Measurements from ENCODE around the gene DEPDC4. TPM values are rescaled to one million over a fixed set of nuclear protein-coding genes. Genes with fewer than 3 reads are reported as not detected.

The DEPDC4 gene
- total and polyA plus RNA-seq, 2 of the 13 experiments (the other 11 are each of a cell fraction or from before 2014, with no cell fraction given), result 2.2 to 5.7 TPM

DNA sequence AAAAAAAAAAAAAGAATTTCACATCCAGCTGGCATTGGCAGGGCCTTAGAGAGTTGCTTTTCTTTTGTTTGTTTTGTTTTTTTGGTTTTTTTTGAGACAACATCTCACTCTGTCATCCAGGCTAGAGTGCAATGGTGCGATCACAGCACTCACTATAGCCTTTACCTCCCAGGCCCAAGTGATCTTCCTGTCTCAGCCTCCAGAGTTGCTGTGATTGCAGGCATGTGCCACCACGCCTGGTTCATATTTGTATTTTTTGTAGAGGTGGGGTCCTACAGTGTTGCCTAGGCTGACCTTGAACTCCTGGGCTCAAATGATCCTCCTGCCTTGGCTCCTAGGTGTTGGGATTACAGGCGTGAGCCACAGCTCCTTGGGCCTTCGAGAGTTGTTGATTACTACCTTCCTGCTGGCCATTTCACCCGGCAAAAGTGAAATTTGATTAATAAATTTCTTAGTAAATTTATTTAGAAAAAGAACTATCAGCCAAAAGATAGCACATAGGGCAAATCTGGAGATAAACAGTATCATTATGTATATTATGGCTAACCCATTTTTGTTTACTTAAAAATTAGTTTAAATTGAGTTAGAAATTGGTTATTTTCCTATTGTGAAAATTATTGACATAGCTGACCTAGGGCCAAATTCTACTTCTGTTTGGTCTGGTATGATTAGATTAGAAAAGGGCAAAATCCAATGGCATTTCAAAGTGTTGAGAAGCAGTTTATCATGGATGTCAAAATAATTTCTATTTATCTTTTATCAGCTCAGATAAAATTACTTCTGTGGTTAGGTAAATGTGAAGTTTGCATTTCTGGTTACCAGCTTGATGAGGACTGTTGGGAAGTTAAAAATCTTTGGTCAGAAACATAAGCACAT lies 53.6 kb downstream of the DEPDC4 start (continued):
- no peak for TF ChIP-seq ZNF292 (CRISPR knock-in tag; IDR thresholded peaks at IDR 0.05; ENCODE audit: borderline replicate concordance, low read depth)
- no peak for TF ChIP-seq ETV5 (CRISPR knock-in tag; IDR thresholded peaks at IDR 0.05; ENCODE audit: borderline replicate concordance)
- TF ChIP-seq FOXA1 (IDR thresholded peaks at IDR 0.05), result no peak
- no peak for TF ChIP-seq FOXA1 (CRISPR knock-in tag; IDR thresholded peaks at IDR 0.05)
- TF ChIP-seq ZNF367 (CRISPR knock-in tag; IDR thresholded peaks at IDR 0.05; ENCODE audit: borderline replicate concordance), result no peak
- no peak for TF ChIP-seq GATAD1 (CRISPR knock-in tag; IDR thresholded peaks at IDR 0.05)
- no peak for TF ChIP-seq ZSCAN9 (CRISPR knock-in tag; IDR thresholded peaks at IDR 0.05; ENCODE audit: borderline replicate concordance)
- TF ChIP-seq SRSF1 (optimal IDR thresholded peaks at IDR 0.05; ENCODE audit: low read depth, low read length), result no peak
- no peak for TF ChIP-seq ZNF558 (CRISPR knock-in tag; IDR thresholded peaks at IDR 0.05; ENCODE audit: borderline replicate concordance)
- no peak for TF ChIP-seq HNRNPLL (IDR thresholded peaks at IDR 0.05; ENCODE audit: low read depth, low read length, poor library complexity, severe bottlenecking)
- TF ChIP-seq ZNF570 (CRISPR knock-in tag; IDR thresholded peaks at IDR 0.05; ENCODE audit: borderline replicate concordance), result no peak
- TF ChIP-seq ZNF274 (CRISPR knock-in tag; IDR thresholded peaks at IDR 0.05), result no peak
- TF ChIP-seq PLRG1 (conservative IDR thresholded peaks at IDR 0.05), result no peak
- no peak for TF ChIP-seq ZNF101 (CRISPR knock-in tag; IDR thresholded peaks at IDR 0.05; ENCODE audit: borderline replicate concordance, low read depth)
- no peak for TF ChIP-seq ELF1 (CRISPR knock-in tag; IDR thresholded peaks at IDR 0.05)
- no peak for TF ChIP-seq ZNF713 (CRISPR knock-in tag; IDR thresholded peaks at IDR 0.05)
- no peak for TF ChIP-seq CCAR2 (optimal IDR thresholded peaks at IDR 0.05; ENCODE audit: low read depth, low read length)
- no peak for TF ChIP-seq NR0B2 (CRISPR knock-in tag; IDR thresholded peaks at IDR 0.05)
- TF ChIP-seq AGO1 (IDR thresholded peaks at IDR 0.05; ENCODE audit: low read depth, low read length, poor library complexity, severe bottlenecking), result no peak
- TF ChIP-seq GATA4 (IDR thresholded peaks at IDR 0.05; ENCODE audit: borderline replicate concordance, low read depth), result peak; percentile 59; the same call in 1 of the 2 replicates
- TF ChIP-seq ZNF12 (CRISPR knock-in tag; IDR thresholded peaks at IDR 0.05), result no peak
- no peak for TF ChIP-seq ZNF501 (CRISPR knock-in tag; IDR thresholded peaks at IDR 0.05)
- TF ChIP-seq, protein P1, sequence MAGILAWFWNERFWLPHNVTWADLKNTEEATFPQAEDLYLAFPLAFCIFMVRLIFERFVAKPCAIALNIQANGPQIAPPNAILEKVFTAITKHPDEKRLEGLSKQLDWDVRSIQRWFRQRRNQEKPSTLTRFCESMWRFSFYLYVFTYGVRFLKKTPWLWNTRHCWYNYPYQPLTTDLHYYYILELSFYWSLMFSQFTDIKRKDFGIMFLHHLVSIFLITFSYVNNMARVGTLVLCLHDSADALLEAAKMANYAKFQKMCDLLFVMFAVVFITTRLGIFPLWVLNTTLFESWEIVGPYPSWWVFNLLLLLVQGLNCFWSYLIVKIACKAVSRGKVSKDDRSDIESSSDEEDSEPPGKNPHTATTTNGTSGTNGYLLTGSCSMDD (CRISPR knock-in tag; IDR thresholded peaks at IDR 0.05), result no peak
- TF ChIP-seq PAX8 (CRISPR knock-in tag; IDR thresholded peaks at IDR 0.05; ENCODE audit: borderline replicate concordance), result no peak
- no peak for TF ChIP-seq CCDC6 (CRISPR knock-in tag; IDR thresholded peaks at IDR 0.05)
- TF ChIP-seq ZNF878 (CRISPR knock-in tag; IDR thresholded peaks at IDR 0.05), result no peak
- TF ChIP-seq, protein P2, sequence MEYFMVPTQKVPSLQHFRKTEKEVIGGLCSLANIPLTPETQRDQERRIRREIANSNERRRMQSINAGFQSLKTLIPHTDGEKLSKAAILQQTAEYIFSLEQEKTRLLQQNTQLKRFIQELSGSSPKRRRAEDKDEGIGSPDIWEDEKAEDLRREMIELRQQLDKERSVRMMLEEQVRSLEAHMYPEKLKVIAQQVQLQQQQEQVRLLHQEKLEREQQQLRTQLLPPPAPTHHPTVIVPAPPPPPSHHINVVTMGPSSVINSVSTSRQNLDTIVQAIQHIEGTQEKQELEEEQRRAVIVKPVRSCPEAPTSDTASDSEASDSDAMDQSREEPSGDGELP (IDR thresholded peaks at IDR 0.05; ENCODE audit: borderline replicate concordance, low read depth), result no peak
- TF ChIP-seq TAF15 (IDR thresholded peaks at IDR 0.05; ENCODE audit: low read depth, low read length, poor library complexity, severe bottlenecking), result no peak
- TF ChIP-seq HMGA1 (CRISPR knock-in tag; conservative IDR thresholded peaks at IDR 0.05), result no peak
- no peak for TF ChIP-seq TBP (CRISPR knock-in tag; IDR thresholded peaks at IDR 0.05)
- 0 out of 2 replicates have a peak, but pooled peaks have one; percentile 22 for TF ChIP-seq ESRRA (CRISPR knock-in tag; IDR thresholded peaks at IDR 0.05; ENCODE audit: low read depth)
